ENCODE results near the gene MCC. TPM values are rescaled to one million over a fixed set of nuclear protein-coding genes. Genes with fewer than 3 reads are reported as not detected.

MCC gene
- total RNA-seq, 1 donor from 2014 or later, result 26.9 TPM

GRCh38 chr5:113262674-113263073 lies 225.6 kb downstream of the MCC start:
- H2AFZ ChIP-seq (ENCODE audit: low read depth, low read length), result no peak overlapping the region
- H3K27me3 Mint-ChIP-seq (ENCODE audit: low read depth, unreplicated experiment), result no peaks in the 10 kb centered on the region
- no peak overlapping the region for H3K4me3 ChIP-seq (ENCODE audit: insufficient read depth, low read depth, low read length)
- TF ChIP-seq EZH2 (IDR thresholded peaks at IDR 0.05; ENCODE audit: insufficient read depth, low read length) (no peak), CTCF (IDR thresholded peaks at IDR 0.05; ENCODE audit: insufficient read depth, low read depth, low read length) (no peak)
- peaks cover 29% of the 10 kb centered on the region for H3K79me2 ChIP-seq (ENCODE audit: insufficient read depth, low read length)
- H3K4me1 Mint-ChIP-seq (ENCODE audit: low read depth, unreplicated experiment), result peaks cover 17% of the 10 kb centered on the region
- H3K4me3 Mint-ChIP-seq (ENCODE audit: unreplicated experiment), result no peak overlapping the region
- H3K9me3 Mint-ChIP-seq (ENCODE audit: unreplicated experiment), result no peaks in the 10 kb centered on the region
- H3K27ac ChIP-seq (ENCODE audit: low read depth, low read length), result no peak overlapping the region
- FAIRE-seq, result no peak
- peaks cover 29% of the 10 kb centered on the region for H4K20me1 ChIP-seq (ENCODE audit: insufficient read depth, low read length)
- H3K9me3 ChIP-seq (ENCODE audit: insufficient read depth, low read depth, low read length), result no peaks in the 10 kb centered on the region
- H3K9ac ChIP-seq (ENCODE audit: low read length), result no peak overlapping the region
- no peaks in the 10 kb centered on the region for H3K36me3 ChIP-seq (ENCODE audit: insufficient read depth, low read length)
- DNase-seq (ENCODE audit: low read depth), result no peak
- H3K4me1 ChIP-seq (ENCODE audit: insufficient read depth, low read length), result no peaks in the 10 kb centered on the region
- no peaks in the 10 kb centered on the region for H3K36me3 Mint-ChIP-seq (ENCODE audit: low read depth, unreplicated experiment)
- H3K27me3 ChIP-seq (ENCODE audit: insufficient read depth, low read length), result no peaks in the 10 kb centered on the region
- no peak overlapping the region for H3K4me2 ChIP-seq (ENCODE audit: low read length)
- H3K27ac Mint-ChIP-seq (ENCODE audit: unreplicated experiment), result no peak overlapping the region

GRCh38 chr5:113259034-113259433 lies 229.2 kb downstream of the MCC start:
- Mint-ChIP-seq H3K4me1 (ENCODE audit: low read depth, unreplicated experiment) (peaks cover 11% of the 10 kb centered on the region), H3K9me3 (ENCODE audit: unreplicated experiment) (no peaks in the 10 kb centered on the region), H3K27me3 (ENCODE audit: low read depth, unreplicated experiment) (no peaks in the 10 kb centered on the region), H3K36me3 (ENCODE audit: low read depth, unreplicated experiment) (peaks cover 8% of the 10 kb centered on the region), H3K27ac (ENCODE audit: unreplicated experiment) (no peak overlapping the region), H3K4me3 (ENCODE audit: unreplicated experiment) (no peak overlapping the region)
- TF ChIP-seq EZH2 (IDR thresholded peaks at IDR 0.05; ENCODE audit: insufficient read depth, low read length), result no peak
- no peak for TF ChIP-seq CTCF (IDR thresholded peaks at IDR 0.05; ENCODE audit: insufficient read depth, low read depth, low read length)
- no peak overlapping the region for H2AFZ ChIP-seq (ENCODE audit: low read depth, low read length)
- H3K4me1 ChIP-seq (ENCODE audit: insufficient read depth, low read length), result no peaks in the 10 kb centered on the region
- FAIRE-seq (no peak), DNase-seq (ENCODE audit: low read depth) (no peak)
- H3K4me2 ChIP-seq (ENCODE audit: low read length), result no peak overlapping the region
- no peak overlapping the region for H3K4me3 ChIP-seq (ENCODE audit: insufficient read depth, low read depth, low read length)
- no peaks in the 10 kb centered on the region for H3K36me3 ChIP-seq (ENCODE audit: insufficient read depth, low read length)
- no peak overlapping the region for H3K27ac ChIP-seq (ENCODE audit: low read depth, low read length)
- H3K9ac ChIP-seq (ENCODE audit: low read length), result no peak overlapping the region
- H3K79me2 ChIP-seq (ENCODE audit: insufficient read depth, low read length), result peaks cover 17% of the 10 kb centered on the region
- H4K20me1 ChIP-seq (ENCODE audit: insufficient read depth, low read length), result peaks cover 28% of the 10 kb centered on the region
- H3K27me3 ChIP-seq (ENCODE audit: insufficient read depth, low read length), result no peaks in the 10 kb centered on the region
- H3K9me3 ChIP-seq (ENCODE audit: insufficient read depth, low read depth, low read length), result no peaks in the 10 kb centered on the region

DNA sequence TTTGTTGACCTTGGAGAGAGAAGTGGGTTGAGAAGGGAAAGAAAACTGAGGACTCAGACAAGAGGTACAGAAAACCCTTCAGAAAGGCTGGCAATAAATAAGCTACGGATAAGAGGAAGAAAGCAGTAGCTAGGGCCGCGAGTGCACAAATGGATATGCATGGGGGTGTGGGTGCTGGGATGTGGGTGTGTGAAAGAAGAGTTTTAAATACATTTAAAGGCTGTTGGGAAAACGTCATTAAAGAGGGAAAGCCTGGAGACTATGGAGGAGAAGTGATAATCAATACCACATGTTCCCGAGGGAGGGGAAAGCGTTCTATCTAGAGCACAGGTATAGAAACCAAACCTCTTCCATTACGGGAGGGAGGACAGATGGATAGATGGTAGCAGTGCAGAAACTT lies 230.7 kb downstream of the MCC start:
- Mint-ChIP-seq H3K4me1 (ENCODE audit: low read depth, unreplicated experiment) (peaks cover 5% of the 10 kb centered on the region), H3K36me3 (ENCODE audit: low read depth, unreplicated experiment) (peaks cover 8% of the 10 kb centered on the region), H3K4me3 (ENCODE audit: unreplicated experiment) (no peak overlapping the region), H3K27ac (ENCODE audit: unreplicated experiment) (no peak overlapping the region), H3K9me3 (ENCODE audit: unreplicated experiment) (peaks cover 2% of the 10 kb centered on the region), H3K27me3 (ENCODE audit: low read depth, unreplicated experiment) (no peaks in the 10 kb centered on the region)
- Histone ChIP-seq H3K79me2 (ENCODE audit: insufficient read depth, low read length) (peaks cover 18% of the 10 kb centered on the region), H3K9ac (ENCODE audit: low read length) (no peak overlapping the region), H3K27ac (ENCODE audit: low read depth, low read length) (no peak overlapping the region), H3K36me3 (ENCODE audit: insufficient read depth, low read length) (no peaks in the 10 kb centered on the region), H4K20me1 (ENCODE audit: insufficient read depth, low read length) (peaks cover 21% of the 10 kb centered on the region), H3K4me3 (ENCODE audit: insufficient read depth, low read depth, low read length) (no peak overlapping the region), H3K4me1 (ENCODE audit: insufficient read depth, low read length) (no peaks in the 10 kb centered on the region), H3K27me3 (ENCODE audit: insufficient read depth, low read length) (no peaks in the 10 kb centered on the region), H3K9me3 (ENCODE audit: insufficient read depth, low read depth, low read length) (no peaks in the 10 kb centered on the region), H2AFZ (ENCODE audit: low read depth, low read length) (no peak overlapping the region), H3K4me2 (ENCODE audit: low read length) (no peak overlapping the region)
- no peak for FAIRE-seq
- DNase-seq (ENCODE audit: low read depth), result no peak
- TF ChIP-seq EZH2 (IDR thresholded peaks at IDR 0.05; ENCODE audit: insufficient read depth, low read length) (no peak), CTCF (IDR thresholded peaks at IDR 0.05; ENCODE audit: insufficient read depth, low read depth, low read length) (no peak)
